ENCODE measurements around the gene SYNGR3. TPM values are rescaled to one million over a fixed set of nuclear protein-coding genes. Genes with fewer than 3 reads are reported as not detected.

The SYNGR3 gene
- total and polyA plus RNA-seq, 3 experiments from 2014 or later = 2.1 to 3.6 (median 3.4) TPM

DNA sequence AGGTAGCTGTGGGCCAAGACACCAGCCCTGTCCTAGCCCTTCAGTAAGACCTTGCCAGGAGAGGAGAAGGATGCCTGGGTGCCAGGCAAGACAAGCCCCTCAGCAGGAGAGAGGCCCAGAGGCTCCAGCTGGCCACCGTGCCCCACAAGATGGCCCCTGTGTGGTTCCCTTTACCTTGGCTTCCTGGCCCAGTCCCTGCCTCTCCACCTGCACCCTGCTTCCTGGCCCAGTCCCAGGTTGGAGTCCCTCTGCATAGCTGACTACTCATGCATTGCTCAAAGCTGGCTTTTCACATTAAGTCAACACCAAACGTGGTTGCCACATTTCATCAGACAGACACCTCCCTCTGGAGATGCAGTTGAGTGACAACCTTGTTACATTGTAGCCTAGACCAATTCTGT lies 4.0 kb downstream of the SYNGR3 start:
- ChIA-PET POLR2A (interaction anchor here (0.9 to 1.1 kb wide), 2 partner anchors 10 to 15 kb away, joined by 3 read pairs; no protein-coding TSS in a partner anchor), CTCF (interaction anchor here (0.6 to 3.5 kb wide), 2 partner anchors 10 to 29 kb away, joined by 3 to 17 read pairs; no protein-coding TSS in a partner anchor)
- Mint-ChIP-seq H3K4me1 (peaks cover 12 to 35% (median 21%) of the 10 kb centered on the region in 3 donors), H3K36me3 (peaks cover 0 to 14% (median 1%) of the 10 kb centered on the region in 3 donors), H3K27me3 (peaks cover 5 to 7% of the 10 kb centered on the region in 2 donors), H3K4me3 (peak overlapping the region in 3 of 7 donors; percentile 19 to 66 (median 37)), H3K9me3 (no peaks in the 10 kb centered on the region), H3K27ac (peak overlapping the region in 7 of 8 donors; percentile 59 to 90 (median 82))
- DNase-seq = no peak
- peaks cover 16% of the 10 kb centered on the region for H3K4me1 ChIP-seq (ENCODE audit: insufficient read depth, low read length)
- H3K36me3 ChIP-seq (ENCODE audit: insufficient read depth, low read length) = no peaks in the 10 kb centered on the region
- no peak overlapping the region for H3K4me3 ChIP-seq (ENCODE audit: low read length)
- H3K9me3 ChIP-seq (ENCODE audit: low read length) = no peaks in the 10 kb centered on the region
- no peak overlapping the region for H3K27ac ChIP-seq (ENCODE audit: low read depth, low read length)
- peaks cover 14% of the 10 kb centered on the region for H3K27me3 ChIP-seq (ENCODE audit: insufficient read depth, low read length, poor library complexity, severe bottlenecking)

DNA sequence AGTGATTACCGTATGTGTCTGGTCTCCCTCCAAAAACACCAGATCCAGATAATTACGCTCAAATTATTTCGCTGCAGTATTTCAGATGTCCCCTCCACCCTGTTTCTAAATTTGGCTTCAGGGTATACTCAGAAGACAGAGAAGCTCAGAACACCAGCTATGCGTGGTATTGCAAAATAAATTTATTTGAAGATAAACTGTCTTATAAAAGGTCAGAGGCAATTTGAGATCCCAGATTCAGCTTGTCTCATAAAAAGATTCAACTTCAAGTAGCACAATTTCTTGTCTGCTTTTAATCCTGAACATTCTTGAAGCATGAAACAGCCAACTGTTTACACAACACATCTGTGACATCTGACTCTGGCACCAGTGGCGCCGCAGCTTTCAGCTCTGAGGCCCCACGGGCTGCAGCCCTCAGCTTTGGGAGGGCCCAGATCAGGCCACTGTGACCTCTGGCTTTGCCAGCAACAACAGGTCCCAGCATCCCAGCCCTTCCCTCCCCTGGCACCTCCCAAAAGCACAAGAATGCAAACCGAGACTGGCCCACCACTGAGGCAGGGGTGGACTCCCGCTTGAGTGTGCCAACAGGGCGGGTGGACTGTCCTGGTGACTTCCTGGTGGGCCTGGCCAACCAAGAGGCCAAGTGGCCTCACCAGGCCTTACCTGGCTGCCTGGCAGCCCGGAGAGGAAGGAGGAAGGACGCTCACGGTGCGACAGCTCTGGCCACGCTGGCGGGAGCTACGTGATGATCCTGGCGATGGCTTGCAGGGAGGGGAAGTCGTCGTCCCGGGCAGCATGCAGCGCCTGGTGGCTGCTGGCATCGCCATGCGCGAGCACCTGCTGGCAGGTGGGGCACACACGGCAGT lies 8.0 kb downstream of the SYNGR3 start:
- DNase-seq = no peak
- POLR2A ChIA-PET = no interaction called here
- Histone ChIP-seq H3K4me3 (ENCODE audit: low read length) (no peak overlapping the region), H3K4me1 (ENCODE audit: insufficient read depth, low read length) (no peaks in the 10 kb centered on the region), H3K36me3 (ENCODE audit: insufficient read depth, low read length) (peaks cover 12% of the 10 kb centered on the region), H3K9me3 (ENCODE audit: low read length) (no peaks in the 10 kb centered on the region), H3K27me3 (ENCODE audit: insufficient read depth, low read length, poor library complexity, severe bottlenecking) (no peaks in the 10 kb centered on the region), H3K27ac (ENCODE audit: low read depth, low read length) (no peak overlapping the region)
- Mint-ChIP-seq H3K27ac (peak overlapping the region in 1 of 8 donors; percentile 3), H3K4me1 (peaks cover 0 to 13% (median 4%) of the 10 kb centered on the region in 3 donors), H3K9me3 (no peaks in the 10 kb centered on the region), H3K27me3 (no peaks in the 10 kb centered on the region), H3K36me3 (peaks cover 0 to 43% (median 3%) of the 10 kb centered on the region in 3 donors), H3K4me3 (no peak overlapping the region)
- CTCF ChIA-PET = interaction anchor here (1.1 to 1.2 kb wide), 2 partner anchors 16 to 143 kb away, joined by 3 to 4 read pairs; no protein-coding TSS in a partner anchor

DNA sequence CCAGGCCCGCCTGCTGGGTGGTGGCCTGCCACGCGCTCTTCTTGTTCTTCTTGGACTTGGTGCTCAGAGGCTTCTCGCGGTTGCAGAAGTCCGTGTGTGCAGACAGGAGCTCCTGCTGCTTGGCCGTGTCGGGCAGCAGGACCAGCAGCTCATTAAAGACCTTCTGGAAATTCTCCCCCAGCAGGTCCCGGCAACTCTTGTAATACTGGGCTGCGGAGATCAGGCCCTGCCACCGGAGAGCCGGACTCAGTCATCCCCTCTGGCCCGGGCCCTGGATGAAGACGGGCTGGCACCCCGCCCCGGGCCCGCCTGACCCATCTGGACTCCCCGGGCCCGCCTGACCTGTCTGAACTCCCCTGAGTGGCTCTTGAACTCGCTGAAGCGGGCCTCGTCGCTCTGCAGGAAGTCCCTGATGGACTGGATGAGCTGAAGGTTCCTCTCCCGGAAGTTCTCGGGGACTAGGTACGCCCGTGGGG lies 8.6 kb downstream of the SYNGR3 start:
- peaks cover 0 to 12% (median 4%) of the 10 kb centered on the region in 3 donors for H3K4me1 Mint-ChIP-seq
- Histone ChIP-seq H3K36me3 (ENCODE audit: insufficient read depth, low read length) (peaks cover 12% of the 10 kb centered on the region), H3K4me3 (ENCODE audit: low read length) (no peak overlapping the region), H3K9me3 (ENCODE audit: low read length) (no peaks in the 10 kb centered on the region), H3K27me3 (ENCODE audit: insufficient read depth, low read length, poor library complexity, severe bottlenecking) (no peaks in the 10 kb centered on the region), H3K27ac (ENCODE audit: low read depth, low read length) (no peak overlapping the region), H3K4me1 (ENCODE audit: insufficient read depth, low read length) (no peaks in the 10 kb centered on the region)
- peak overlapping the region in 2 of 8 donors; percentile 64 to 76 for H3K27ac Mint-ChIP-seq
- ChIA-PET CTCF (interaction anchor here (1.1 to 1.2 kb wide), 2 partner anchors 15 to 142 kb away, joined by 3 to 4 read pairs; no protein-coding TSS in a partner anchor), POLR2A (no interaction called here)
- no peak for DNase-seq
- no peaks in the 10 kb centered on the region for H3K27me3 Mint-ChIP-seq
- H3K4me3 Mint-ChIP-seq = no peak overlapping the region
- H3K9me3 Mint-ChIP-seq = no peaks in the 10 kb centered on the region
- peaks cover 0 to 43% (median 3%) of the 10 kb centered on the region in 3 donors for H3K36me3 Mint-ChIP-seq

DNA sequence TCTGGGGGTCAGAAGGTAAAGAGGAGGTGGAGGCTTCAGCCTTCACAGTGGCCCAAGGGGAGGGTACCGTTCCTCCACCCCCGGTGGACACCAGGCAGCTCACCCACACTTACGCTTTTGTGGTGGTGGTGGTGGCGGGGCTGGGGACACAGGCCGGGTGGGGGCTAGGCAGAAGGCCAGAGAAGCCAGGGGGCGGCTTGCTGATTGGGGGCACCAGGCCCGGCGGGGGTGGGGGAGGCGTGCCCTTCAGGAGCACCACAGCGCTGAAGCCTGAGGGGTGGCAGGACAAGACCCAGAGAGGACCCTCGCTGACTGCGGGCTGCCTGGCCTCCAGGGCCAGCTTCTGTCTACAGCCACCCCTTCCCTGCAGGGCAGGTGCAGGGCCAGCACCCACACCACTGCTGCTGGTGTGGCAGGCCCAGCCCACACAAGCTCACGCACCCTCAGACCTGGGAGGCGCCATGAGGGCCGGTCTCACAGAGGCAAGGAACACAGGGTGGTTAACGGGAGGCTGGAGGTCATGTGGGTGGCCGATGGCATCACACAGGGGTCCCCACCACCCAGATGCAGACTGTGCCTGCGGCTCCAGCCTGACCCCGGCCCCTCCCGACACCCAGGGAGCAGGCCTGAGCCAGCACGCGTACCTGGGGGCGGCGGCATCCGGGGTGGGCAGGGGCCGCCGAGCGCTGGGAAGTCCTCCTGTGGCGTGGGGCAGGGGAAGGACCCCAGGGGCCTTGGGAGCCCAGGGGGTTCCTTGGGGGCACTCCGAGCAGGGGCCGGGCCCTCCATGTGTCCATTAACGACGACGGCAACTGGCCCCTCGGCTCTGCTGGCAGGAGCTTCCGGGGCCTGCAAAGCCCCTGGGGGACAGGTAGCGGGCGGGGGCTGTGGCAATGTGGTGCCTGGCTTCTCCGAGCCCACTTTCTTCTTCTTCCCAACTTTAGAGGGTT lies 9.4 kb downstream of the SYNGR3 start:
- no peaks in the 10 kb centered on the region for H3K27me3 Mint-ChIP-seq
- no peak overlapping the region for H3K4me3 Mint-ChIP-seq
- POLR2A ChIA-PET = no interaction called here

DNA sequence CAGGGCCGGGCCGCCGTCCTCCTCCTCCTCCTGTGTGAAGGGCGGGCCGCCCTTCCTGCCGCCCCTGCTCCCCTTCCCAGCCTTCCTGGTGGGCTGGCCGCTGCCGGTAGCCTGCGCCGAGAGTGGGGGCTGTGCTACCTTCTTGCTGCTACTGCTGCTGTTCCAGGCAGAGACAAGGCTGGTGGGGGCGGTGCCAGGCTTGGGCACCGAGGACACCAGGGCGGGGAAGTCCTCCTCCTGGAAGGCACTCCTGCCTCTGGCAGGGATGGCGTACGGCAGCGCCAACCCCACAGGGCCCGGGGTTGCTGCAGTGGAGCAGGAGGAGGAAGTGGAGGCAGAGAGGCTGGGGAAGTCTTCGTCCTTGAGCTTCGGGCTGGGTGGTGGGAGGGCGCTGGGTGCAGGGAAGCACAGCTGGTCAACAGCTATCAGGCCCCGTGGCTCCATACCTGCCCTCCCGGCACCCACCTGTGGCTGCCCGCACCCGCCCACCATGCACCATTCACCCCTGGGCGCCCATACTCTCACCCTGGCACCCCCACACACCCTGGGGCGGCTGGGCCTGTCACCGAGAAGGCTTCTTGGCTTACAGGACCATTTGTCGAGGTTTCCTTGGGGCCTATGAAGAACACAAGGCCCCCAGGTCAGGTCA lies 10.2 kb downstream of the SYNGR3 start:
- H3K27ac ChIP-seq (ENCODE audit: low read depth, low read length) = no peak overlapping the region
- ChIA-PET CTCF (no interaction called here), POLR2A (no interaction called here)
- Mint-ChIP-seq H3K9me3 (no peaks in the 10 kb centered on the region), H3K27ac (no peak overlapping the region), H3K27me3 (no peaks in the 10 kb centered on the region), H3K4me3 (no peak overlapping the region), H3K36me3 (peaks cover 0 to 45% (median 3%) of the 10 kb centered on the region in 3 donors), H3K4me1 (peaks cover 0 to 17% (median 4%) of the 10 kb centered on the region in 3 donors)
- peaks cover 7% of the 10 kb centered on the region for H3K4me1 ChIP-seq (ENCODE audit: insufficient read depth, low read length)
- no peak overlapping the region for H3K4me3 ChIP-seq (ENCODE audit: low read length)
- H3K9me3 ChIP-seq (ENCODE audit: low read length) = no peaks in the 10 kb centered on the region
- no peaks in the 10 kb centered on the region for H3K27me3 ChIP-seq (ENCODE audit: insufficient read depth, low read length, poor library complexity, severe bottlenecking)
- no peak for DNase-seq
- peaks cover 12% of the 10 kb centered on the region for H3K36me3 ChIP-seq (ENCODE audit: insufficient read depth, low read length)

More for the DNA sequence above, 9.4 kb downstream of the SYNGR3 start:
- H3K9me3 Mint-ChIP-seq = no peaks in the 10 kb centered on the region
- Histone ChIP-seq H3K36me3 (ENCODE audit: insufficient read depth, low read length) (peaks cover 12% of the 10 kb centered on the region), H3K27ac (ENCODE audit: low read depth, low read length) (no peak overlapping the region), H3K4me3 (ENCODE audit: low read length) (no peak overlapping the region), H3K4me1 (ENCODE audit: insufficient read depth, low read length) (peaks cover 3% of the 10 kb centered on the region), H3K27me3 (ENCODE audit: insufficient read depth, low read length, poor library complexity, severe bottlenecking) (no peaks in the 10 kb centered on the region), H3K9me3 (ENCODE audit: low read length) (no peaks in the 10 kb centered on the region)
- H3K27ac Mint-ChIP-seq = no peak overlapping the region
- CTCF ChIA-PET = no interaction called here
- DNase-seq = no peak
- H3K36me3 Mint-ChIP-seq = peaks cover 0 to 43% (median 3%) of the 10 kb centered on the region in 3 donors
- peaks cover 0 to 11% (median 4%) of the 10 kb centered on the region in 3 donors for H3K4me1 Mint-ChIP-seq

DNA sequence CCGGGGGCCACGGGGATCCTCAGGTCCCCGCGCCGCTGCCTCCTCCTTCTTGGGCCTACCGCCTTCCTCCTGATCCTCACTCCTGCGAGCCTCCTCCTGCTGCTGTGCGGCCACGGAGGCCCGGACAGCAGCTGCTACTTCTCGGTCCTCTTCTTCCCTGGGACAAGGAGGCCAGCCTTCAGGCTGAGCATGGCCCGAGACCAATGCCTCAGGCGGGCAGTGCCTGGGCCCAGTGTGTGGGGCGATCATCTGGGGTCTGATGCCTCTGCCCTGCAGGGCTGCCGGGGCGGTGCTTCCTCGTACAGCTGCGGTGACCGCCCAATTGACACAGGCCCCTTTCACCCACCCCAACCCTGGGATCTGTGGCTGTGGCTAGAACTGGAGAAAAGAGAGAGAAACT lies 11.3 kb downstream of the SYNGR3 start:
- Mint-ChIP-seq H3K36me3 (peaks cover 0 to 46% (median 3%) of the 10 kb centered on the region in 3 donors), H3K4me3 (no peak overlapping the region), H3K27ac (no peak overlapping the region), H3K4me1 (peaks cover 2 to 25% (median 5%) of the 10 kb centered on the region in 3 donors), H3K27me3 (no peaks in the 10 kb centered on the region), H3K9me3 (no peaks in the 10 kb centered on the region)
- H3K36me3 ChIP-seq (ENCODE audit: insufficient read depth, low read length) = peaks cover 12% of the 10 kb centered on the region
- no peak overlapping the region for H3K4me3 ChIP-seq (ENCODE audit: low read length)
- DNase-seq = no peak
- ChIA-PET POLR2A (no interaction called here), CTCF (no interaction called here)
- peaks cover 7% of the 10 kb centered on the region for H3K4me1 ChIP-seq (ENCODE audit: insufficient read depth, low read length)
- H3K27me3 ChIP-seq (ENCODE audit: insufficient read depth, low read length, poor library complexity, severe bottlenecking) = no peaks in the 10 kb centered on the region
- H3K9me3 ChIP-seq (ENCODE audit: low read length) = no peaks in the 10 kb centered on the region
- H3K27ac ChIP-seq (ENCODE audit: low read depth, low read length) = no peak overlapping the region

DNA sequence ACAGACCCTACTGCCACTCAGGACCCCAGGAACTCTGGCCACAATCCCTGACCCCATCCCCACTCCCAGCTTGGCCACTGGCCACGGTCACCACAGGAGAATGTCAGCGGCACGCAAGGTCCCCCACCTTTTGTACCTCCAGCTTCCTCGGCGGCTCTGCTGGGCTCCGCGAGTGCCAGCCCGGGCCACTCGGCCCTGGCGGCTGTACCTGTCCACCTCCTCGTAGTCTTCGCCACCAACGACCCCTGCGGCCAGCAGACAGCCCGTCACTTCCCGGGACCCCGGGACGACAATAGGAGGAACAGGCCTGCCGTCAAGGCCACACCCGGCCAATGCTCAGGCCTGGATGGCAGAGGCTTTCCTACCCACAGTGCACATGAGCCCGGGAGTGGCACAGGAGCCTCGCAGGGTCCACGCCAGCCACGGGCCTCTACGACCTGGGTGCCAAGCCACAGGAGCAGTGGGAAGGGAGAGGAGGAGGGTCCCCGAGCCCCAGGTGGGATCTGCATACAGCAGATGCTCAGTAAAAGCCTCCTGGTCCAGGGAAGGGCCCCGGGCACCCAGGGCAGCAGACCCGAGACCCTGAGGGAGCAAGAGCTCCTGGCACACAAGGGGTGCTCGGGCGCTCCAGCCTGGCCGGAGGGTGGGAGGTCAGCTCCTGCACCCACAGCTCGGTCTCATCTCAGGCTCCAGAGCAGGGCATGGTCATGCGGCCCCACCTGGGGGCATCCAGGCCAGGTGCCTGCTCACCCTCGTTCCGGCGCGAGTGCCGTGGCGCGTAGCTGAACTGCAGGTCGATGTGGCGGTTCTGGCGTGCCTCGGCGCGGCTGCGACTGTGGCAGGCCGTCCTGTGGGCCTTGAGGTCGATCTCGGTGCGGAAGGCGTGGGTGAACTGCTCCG lies 11.9 kb downstream of the SYNGR3 start:
- DNase-seq = no peak
- H3K4me1 ChIP-seq (ENCODE audit: insufficient read depth, low read length) = peaks cover 9% of the 10 kb centered on the region
- H3K4me3 ChIP-seq (ENCODE audit: low read length) = no peak overlapping the region
- no peak overlapping the region for H3K27ac ChIP-seq (ENCODE audit: low read depth, low read length)
- H3K27me3 Mint-ChIP-seq = no peaks in the 10 kb centered on the region
- POLR2A ChIA-PET = no interaction called here
- no peaks in the 10 kb centered on the region for H3K9me3 Mint-ChIP-seq
- no peaks in the 10 kb centered on the region for H3K9me3 ChIP-seq (ENCODE audit: low read length)
- peaks cover 12% of the 10 kb centered on the region for H3K36me3 ChIP-seq (ENCODE audit: insufficient read depth, low read length)
- H3K4me3 Mint-ChIP-seq = no peak overlapping the region
- CTCF ChIA-PET = no interaction called here
- H3K27me3 ChIP-seq (ENCODE audit: insufficient read depth, low read length, poor library complexity, severe bottlenecking) = no peaks in the 10 kb centered on the region
- H3K4me1 Mint-ChIP-seq = peaks cover 3 to 31% (median 5%) of the 10 kb centered on the region in 3 donors
- peaks cover 0 to 49% (median 3%) of the 10 kb centered on the region in 3 donors for H3K36me3 Mint-ChIP-seq
- no peak overlapping the region for H3K27ac Mint-ChIP-seq

Measured in CD8-positive, alpha-beta memory T cell (primary cell).